Measurements from ENCODE around the gene SPACA4. TPM values are rescaled to one million over a fixed set of nuclear protein-coding genes. Genes with fewer than 3 reads are reported as not detected.

The SPACA4 gene
- total and polyA plus RNA-seq, 9 of the 15 experiments (the other 6 are each of a cell fraction or from before 2014, with no cell fraction given) = not detected

DNA sequence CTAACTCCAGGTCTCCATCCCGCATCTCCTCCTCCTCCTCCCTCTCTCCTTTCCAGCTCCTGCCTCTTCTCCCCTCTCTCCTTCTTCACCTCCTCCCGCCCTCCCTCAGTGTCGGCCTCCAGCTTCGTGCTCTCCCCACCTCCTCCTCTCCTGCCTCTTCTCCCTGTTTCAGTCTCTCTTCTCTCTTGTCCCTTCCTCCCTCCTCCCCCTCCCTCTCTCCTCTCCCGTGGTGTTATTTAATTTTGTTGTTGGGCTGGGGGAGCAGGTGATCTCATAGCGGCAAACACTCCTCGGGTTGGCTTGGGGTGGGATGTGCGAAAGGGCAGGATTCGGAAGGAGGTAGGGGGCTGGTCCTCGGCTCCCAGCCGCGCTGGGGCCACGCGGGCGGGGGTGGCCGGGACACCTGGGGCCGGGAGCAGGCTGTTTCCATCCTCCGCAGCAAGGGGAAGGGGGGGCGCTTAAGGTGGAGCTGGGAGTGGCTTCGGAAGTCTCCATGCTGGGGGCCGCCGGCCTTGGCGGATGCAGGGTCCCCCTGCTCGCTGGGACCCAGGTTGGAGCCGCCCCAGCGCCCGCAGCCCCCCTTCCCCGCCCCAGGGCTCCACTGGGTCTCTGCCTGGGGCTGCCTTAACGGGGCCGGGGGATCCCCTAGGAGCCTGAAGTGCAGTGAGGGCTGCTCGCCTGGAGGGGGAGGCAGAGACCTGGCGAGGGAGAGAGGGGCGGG, 39.6 kb downstream of the SPACA4 start, which contains the start of gene CA11 (continued):
- TF ChIP-seq, protein P1, sequence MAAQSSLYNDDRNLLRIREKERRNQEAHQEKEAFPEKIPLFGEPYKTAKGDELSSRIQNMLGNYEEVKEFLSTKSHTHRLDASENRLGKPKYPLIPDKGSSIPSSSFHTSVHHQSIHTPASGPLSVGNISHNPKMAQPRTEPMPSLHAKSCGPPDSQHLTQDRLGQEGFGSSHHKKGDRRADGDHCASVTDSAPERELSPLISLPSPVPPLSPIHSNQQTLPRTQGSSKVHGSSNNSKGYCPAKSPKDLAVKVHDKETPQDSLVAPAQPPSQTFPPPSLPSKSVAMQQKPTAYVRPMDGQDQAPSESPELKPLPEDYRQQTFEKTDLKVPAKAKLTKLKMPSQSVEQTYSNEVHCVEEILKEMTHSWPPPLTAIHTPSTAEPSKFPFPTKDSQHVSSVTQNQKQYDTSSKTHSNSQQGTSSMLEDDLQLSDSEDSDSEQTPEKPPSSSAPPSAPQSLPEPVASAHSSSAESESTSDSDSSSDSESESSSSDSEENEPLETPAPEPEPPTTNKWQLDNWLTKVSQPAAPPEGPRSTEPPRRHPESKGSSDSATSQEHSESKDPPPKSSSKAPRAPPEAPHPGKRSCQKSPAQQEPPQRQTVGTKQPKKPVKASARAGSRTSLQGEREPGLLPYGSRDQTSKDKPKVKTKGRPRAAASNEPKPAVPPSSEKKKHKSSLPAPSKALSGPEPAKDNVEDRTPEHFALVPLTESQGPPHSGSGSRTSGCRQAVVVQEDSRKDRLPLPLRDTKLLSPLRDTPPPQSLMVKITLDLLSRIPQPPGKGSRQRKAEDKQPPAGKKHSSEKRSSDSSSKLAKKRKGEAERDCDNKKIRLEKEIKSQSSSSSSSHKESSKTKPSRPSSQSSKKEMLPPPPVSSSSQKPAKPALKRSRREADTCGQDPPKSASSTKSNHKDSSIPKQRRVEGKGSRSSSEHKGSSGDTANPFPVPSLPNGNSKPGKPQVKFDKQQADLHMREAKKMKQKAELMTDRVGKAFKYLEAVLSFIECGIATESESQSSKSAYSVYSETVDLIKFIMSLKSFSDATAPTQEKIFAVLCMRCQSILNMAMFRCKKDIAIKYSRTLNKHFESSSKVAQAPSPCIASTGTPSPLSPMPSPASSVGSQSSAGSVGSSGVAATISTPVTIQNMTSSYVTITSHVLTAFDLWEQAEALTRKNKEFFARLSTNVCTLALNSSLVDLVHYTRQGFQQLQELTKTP (IDR thresholded peaks at IDR 0.05; ENCODE audit: low read depth in 1 of 2, partially characterized antibody in 2 of 2) = peak; percentile 72 to 85
- TF ChIP-seq GATAD2A (IDR thresholded peaks at IDR 0.05) (peak; percentile 53), TGIF2 (CRISPR knock-in tag; IDR thresholded peaks at IDR 0.05) (no peak), MCM5 (IDR thresholded peaks at IDR 0.05; ENCODE audit: low read depth) (peak; percentile 97; the same call in 1 of the 2 replicates), BHLHE40 (IDR thresholded peaks at IDR 0.05; ENCODE audit: low read length) (peak; percentile 6; the same call in 1 of the 2 replicates), BCOR (IDR thresholded peaks at IDR 0.05) (peak; percentile 88), HIVEP1 (CRISPR knock-in tag; IDR thresholded peaks at IDR 0.05) (0 out of 2 replicates have a peak, but pooled peaks have one; percentile 56), ZNF3 (CRISPR knock-in tag; IDR thresholded peaks at IDR 0.05) (no peak), POLR2G (IDR thresholded peaks at IDR 0.05; ENCODE audit: low read depth, low read length) (peak; percentile 57), PHF20 (IDR thresholded peaks at IDR 0.05; ENCODE audit: partially characterized antibody) (peak; percentile 8), CHD4 (IDR thresholded peaks at IDR 0.05; ENCODE audit: insufficient read depth, insufficient replicate concordance, low read depth, low read length, poor library complexity, severe bottlenecking) (peak; percentile 28), SMC3 (conservative IDR thresholded peaks at IDR 0.05; ENCODE audit: insufficient read depth, low read depth, low read length) (peak; percentile 78), FOSL1 (tag; conservative IDR thresholded peaks at IDR 0.05) (no peak; the same call in 1 of the 2 replicates), JUND (IDR thresholded peaks at IDR 0.05; ENCODE audit: borderline replicate concordance, low read depth, low read length) (0 out of 2 replicates have a peak, but pooled peaks have one; percentile 15), JUND (tag; IDR thresholded peaks at IDR 0.05; ENCODE audit: borderline replicate concordance, low read depth, low read length) (no peak; the same call in 2 of the 3 replicates), RB1 (IDR thresholded peaks at IDR 0.05; ENCODE audit: low read depth) (peak; percentile 82; the same call in 1 of the 2 replicates), ETV1 (tag; conservative IDR thresholded peaks at IDR 0.05; ENCODE audit: low read depth) (no peak; the same call in 1 of the 2 replicates), ZNF239 (CRISPR knock-in tag; IDR thresholded peaks at IDR 0.05) (no peak), CAMTA2 (CRISPR knock-in tag; conservative IDR thresholded peaks at IDR 0.05) (no peak), L3MBTL2 (IDR thresholded peaks at IDR 0.05) (peak; percentile 54; the same call in 1 of the 2 replicates)
- TF ChIP-seq, protein P2, sequence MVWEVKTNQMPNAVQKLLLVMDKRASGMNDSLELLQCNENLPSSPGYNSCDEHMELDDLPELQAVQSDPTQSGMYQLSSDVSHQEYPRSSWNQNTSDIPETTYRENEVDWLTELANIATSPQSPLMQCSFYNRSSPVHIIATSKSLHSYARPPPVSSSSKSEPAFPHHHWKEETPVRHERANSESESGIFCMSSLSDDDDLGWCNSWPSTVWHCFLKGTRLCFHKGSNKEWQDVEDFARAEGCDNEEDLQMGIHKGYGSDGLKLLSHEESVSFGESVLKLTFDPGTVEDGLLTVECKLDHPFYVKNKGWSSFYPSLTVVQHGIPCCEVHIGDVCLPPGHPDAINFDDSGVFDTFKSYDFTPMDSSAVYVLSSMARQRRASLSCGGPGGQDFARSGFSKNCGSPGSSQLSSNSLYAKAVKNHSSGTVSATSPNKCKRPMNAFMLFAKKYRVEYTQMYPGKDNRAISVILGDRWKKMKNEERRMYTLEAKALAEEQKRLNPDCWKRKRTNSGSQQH (CRISPR knock-in tag; IDR thresholded peaks at IDR 0.05) = peak; percentile 85; the same call in 1 of the 2 replicates
- TF ChIP-seq, protein P3, sequence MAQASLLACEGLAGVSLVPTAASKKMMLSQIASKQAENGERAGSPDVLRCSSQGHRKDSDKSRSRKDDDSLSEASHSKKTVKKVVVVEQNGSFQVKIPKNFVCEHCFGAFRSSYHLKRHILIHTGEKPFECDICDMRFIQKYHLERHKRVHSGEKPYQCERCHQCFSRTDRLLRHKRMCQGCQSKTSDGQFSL (CRISPR knock-in tag; IDR thresholded peaks at IDR 0.05) = peak; percentile 96
- TF ChIP-seq, protein P3 (tag; IDR thresholded peaks at IDR 0.05) = peak in 1 of 2 experiments; percentile 98; a peak in 2 of 4 replicates
